ENCODE data around the gene NACC1. TPM values are rescaled to one million over a fixed set of nuclear protein-coding genes. Genes with fewer than 3 reads are reported as not detected.

The NACC1 gene
- total RNA-seq, 1 experiment from 2014 or later, result 126 TPM

Other genes with a start within 250 kb of the NACC1 start
- gene DNASE2, start 236.8 kb upstream of the NACC1 start, total RNA-seq (2014; rRNA removed; shearing (Covaris generic)), result 61.0 and 62.4 TPM in 2 replicates
- not detected in 2 replicates for gene KLF1, start 231.1 kb upstream of the NACC1 start, total RNA-seq (2014; rRNA removed; shearing (Covaris generic))
- gene GCDH, start 227.1 kb upstream of the NACC1 start, total RNA-seq (2014; rRNA removed; shearing (Covaris generic)), result 27.2 and 27.5 TPM in 2 replicates
- 0.20 and 0.34 TPM in 2 replicates for gene SYCE2, start 199.0 kb upstream of the NACC1 start, total RNA-seq (2014; rRNA removed; shearing (Covaris generic))
- gene FARSA, start 184.6 kb upstream of the NACC1 start, total RNA-seq (2014; rRNA removed; shearing (Covaris generic)), result 67.2 and 86.6 TPM in 2 replicates
- 2,061 and 2,975 TPM in 2 replicates for gene CALR, start 179.7 kb upstream of the NACC1 start, total RNA-seq (2014; rRNA removed; shearing (Covaris generic))
- 156 and 205 TPM in 2 replicates for gene RAD23A, start 172.4 kb upstream of the NACC1 start, total RNA-seq (2014; rRNA removed; shearing (Covaris generic))
- gene GADD45GIP1, start 161.0 kb upstream of the NACC1 start, total RNA-seq (2014; rRNA removed; shearing (Covaris generic)), result 48.1 and 54.0 TPM in 2 replicates
- 0.62 TPM in 1 of 2 replicates, not detected in the other for gene DAND5, start 148.7 kb upstream of the NACC1 start, total RNA-seq (2014; rRNA removed; shearing (Covaris generic))
- gene NFIX, start 122.8 kb upstream of the NACC1 start, total RNA-seq (2014; rRNA removed; shearing (Covaris generic)), result 38.5 and 52.0 TPM in 2 replicates
- gene LYL1, start 15.4 kb upstream of the NACC1 start, total RNA-seq (2014; rRNA removed; shearing (Covaris generic)), result not detected in 2 replicates
- 19.9 and 23.0 TPM in 2 replicates for gene TRMT1, start 1.5 kb upstream of the NACC1 start, total RNA-seq (2014; rRNA removed; shearing (Covaris generic))
- 122 and 124 TPM in 2 replicates for gene STX10, start 32.1 kb downstream of the NACC1 start, total RNA-seq (2014; rRNA removed; shearing (Covaris generic))
- 16.6 and 33.0 TPM in 2 replicates for gene IER2, start 32.1 kb downstream of the NACC1 start, total RNA-seq (2014; rRNA removed; shearing (Covaris generic))

Measured in M059J (cell line).